ENCODE data around the gene PIAS4.

The PIAS4 gene

GRCh38 chr19:4080473-4080872, 72.9 kb downstream of the PIAS4 start:
- no peak for DNase-seq

GRCh38 chr19:4081441-4082129, 74.0 kb downstream of the PIAS4 start:
- DNase-seq, result peak in 1 of 2 experiments; percentile 58

- no peak for DNase-seq
These were observed 74.6 kb downstream of the PIAS4 start for GRCh38 chr19:4082172-4082571.

- no peak for DNase-seq
These were observed 76.4 kb downstream of the PIAS4 start for GRCh38 chr19:4083677-4084546.

- no peak for DNase-seq
These were observed 77.0 kb downstream of the PIAS4 start for GRCh38 chr19:4084547-4084877.

GRCh38 chr19:4086411-4086867, 78.9 kb downstream of the PIAS4 start:
- no peak for DNase-seq

GRCh38 chr19:4087787-4088679, 80.5 kb downstream of the PIAS4 start:
- DNase-seq, result no peak

GRCh38 chr19:4088975-4089374, 81.4 kb downstream of the PIAS4 start:
- no peak for DNase-seq
